HFFc6 (cell line): ENCODE results near the gene MEIOC. TPM values are rescaled to one million over a fixed set of nuclear protein-coding genes. Genes with fewer than 3 reads are reported as not detected.
"Not testable (repeated sequence)": the region's sequence is repeated elsewhere in the genome, so short reads cannot be mapped to it uniquely, and the experiment has no call there.

ENCODE experiments used
- DNase-seq: peaks from one replicate; pipeline ENCODE4 v3.0.0-alpha.2; 2018
- H3K27ac Mint-ChIP-seq: 2 replicates; pipeline ENCODE4 v1.8.0; 2020; ENCODE audit warnings: mild to moderate bottlenecking, mixed read lengths
- H3K27me3 Mint-ChIP-seq: 2 replicates; pipeline ENCODE4 v1.8.0; 2021; ENCODE audit warnings: mild to moderate bottlenecking, moderate library complexity, mixed read lengths; ENCODE audit not compliant: insufficient read depth
- H3K36me3 Mint-ChIP-seq: 2 replicates; pipeline ENCODE4 v1.8.0; 2021; ENCODE audit warnings: low read depth, mixed read lengths
- H3K4me1 Mint-ChIP-seq: 2 replicates; pipeline ENCODE4 v1.8.0; 2020; ENCODE audit warnings: low read depth, mixed read lengths
- H3K4me3 Mint-ChIP-seq: 2 replicates; pipeline ENCODE4 v1.8.0; 2020; ENCODE audit warnings: mild to moderate bottlenecking, moderate library complexity, mixed read lengths
- H3K9me3 Mint-ChIP-seq: 2 replicates; pipeline ENCODE4 v1.8.0; 2020; ENCODE audit warnings: mild to moderate bottlenecking, mixed read lengths
- CTCF ChIP-seq: fragments of 200-600 bp; sonication (generic); IDR thresholded peaks from 2 replicates; pipeline ENCODE4 v1.5.0; 2021; ENCODE audit warnings: antibody characterized with exemption, mild to moderate bottlenecking
- total RNA-seq, 6 experiments: library from RNA; stranded (reverse); fragmentation: NEBNext Ultra II Directional; extraction: Animal tissue kit (Norgen Biotek cat#: 25700); gene quantifications; 2 replicates in 1 of 6; 3 replicates in 5 of 6; pipeline ENCODE4 v1.2.3, GENCODE V29; 2021

MEIOC gene
- total RNA-seq, 6 experiments from 2014 or later, result 0.09 to 0.14 TPM; not detected in 4

DNA sequence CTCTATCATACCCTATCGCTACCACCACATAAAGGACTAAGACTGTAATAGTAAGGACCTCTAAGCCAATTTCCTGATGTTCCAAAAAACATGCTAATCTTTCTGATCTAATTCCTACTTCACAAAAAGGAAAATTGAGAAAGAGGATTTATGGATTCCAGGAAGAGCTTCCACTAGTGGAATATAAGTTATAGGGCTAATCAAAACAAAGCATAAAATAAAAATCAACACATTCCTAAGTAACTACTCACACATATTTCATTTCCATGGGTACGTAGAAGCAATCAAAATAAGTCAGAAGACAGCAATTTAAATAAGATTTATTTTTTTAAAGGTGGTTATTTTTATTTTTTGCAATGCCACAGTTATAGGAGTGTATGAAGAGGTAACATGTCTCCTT is 20.9 kb downstream of the MEIOC start:
- H3K27ac Mint-ChIP-seq, result peak overlapping the region; percentile 64
- peak; percentile 51 for DNase-seq
- no peaks in the 10 kb centered on the region for H3K9me3 Mint-ChIP-seq
- TF ChIP-seq CTCF, result no peak
- H3K36me3 Mint-ChIP-seq, result peaks cover 4% of the 10 kb centered on the region; the same call in 1 of the 2 replicates
- no peaks in the 10 kb centered on the region; the same call in 1 of the 2 replicates for H3K27me3 Mint-ChIP-seq
- peak overlapping the region; percentile 32; the same call in 1 of the 2 replicates for H3K4me3 Mint-ChIP-seq
- H3K4me1 Mint-ChIP-seq, result peaks cover 35% of the 10 kb centered on the region

DNA sequence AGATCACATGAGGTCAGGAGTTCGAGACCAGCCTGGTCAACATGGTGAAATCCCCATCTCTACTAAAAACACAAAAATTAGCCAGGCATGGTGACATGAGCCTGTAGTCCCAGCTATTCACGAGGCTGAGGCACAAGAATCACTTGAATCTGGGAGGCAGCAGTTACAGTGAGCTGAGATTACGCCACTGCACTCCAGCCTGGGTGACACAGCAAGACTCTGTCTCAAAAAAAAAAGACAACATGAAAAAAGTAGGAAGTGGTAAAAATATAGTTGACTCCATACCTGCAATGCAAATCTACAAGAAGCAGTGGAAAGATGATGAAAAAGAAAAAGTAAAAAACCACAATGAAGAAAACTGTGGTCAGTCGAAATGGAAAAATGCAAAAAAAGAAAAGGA is 27.0 kb downstream of the MEIOC start:
- DNase-seq, H3K4me3 Mint-ChIP-seq, H3K4me1 Mint-ChIP-seq, H3K27me3 Mint-ChIP-seq, H3K27ac Mint-ChIP-seq, H3K9me3 Mint-ChIP-seq: not testable (repeated sequence)
- peaks cover 16% of the 10 kb centered on the region for H3K36me3 Mint-ChIP-seq

DNA sequence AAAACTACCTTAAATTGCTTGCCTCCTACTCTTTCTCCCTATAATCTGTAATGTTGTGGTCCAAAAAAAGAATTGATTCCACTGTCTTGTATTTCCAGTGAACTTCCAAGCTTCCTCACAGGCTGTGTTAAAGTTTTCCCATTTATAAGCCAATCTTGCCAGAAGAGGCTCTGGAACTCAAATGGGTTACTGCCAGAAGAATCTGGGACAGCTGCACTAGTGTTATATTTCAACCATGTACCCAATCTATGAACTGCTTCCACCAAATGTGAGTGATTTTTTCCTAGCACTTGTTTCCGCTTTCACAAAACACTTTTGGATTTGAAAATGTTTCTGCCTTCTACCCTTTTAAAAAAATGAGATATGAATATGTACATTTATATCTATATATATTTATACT is 31.5 kb downstream of the MEIOC start:
- Mint-ChIP-seq H3K4me1 (peaks cover 17% of the 10 kb centered on the region), H3K27me3 (no peaks in the 10 kb centered on the region), H3K27ac (no peak overlapping the region), H3K9me3 (no peaks in the 10 kb centered on the region), H3K4me3 (no peak overlapping the region), H3K36me3 (peaks cover 11% of the 10 kb centered on the region)
- no peak for TF ChIP-seq CTCF
- DNase-seq, result no peak

DNA sequence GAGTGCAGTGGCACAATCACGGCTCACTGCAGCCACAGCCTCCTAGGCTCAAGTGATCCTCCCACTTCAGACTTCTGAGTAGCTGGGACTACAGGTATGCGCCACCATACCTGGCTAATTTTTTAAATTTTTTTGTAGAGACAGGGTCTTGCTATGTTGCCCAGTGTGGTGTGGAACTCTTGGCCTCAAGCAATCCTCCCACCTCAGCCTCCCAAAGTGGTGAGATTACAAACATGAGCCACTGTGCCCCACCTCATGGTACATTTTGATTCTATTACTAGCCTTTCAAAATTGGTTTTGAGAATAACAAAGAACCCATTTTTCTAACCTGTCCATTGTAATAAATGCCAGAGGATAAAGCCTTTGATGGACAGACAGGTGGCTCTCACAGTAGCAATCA is 31.9 kb downstream of the MEIOC start:
- Mint-ChIP-seq H3K9me3 (no peaks in the 10 kb centered on the region), H3K4me3 (peak overlapping the region; percentile 98), H3K36me3 (peaks cover 11% of the 10 kb centered on the region), H3K27me3 (no peaks in the 10 kb centered on the region), H3K27ac (0 out of 2 replicates have a peak overlapping the region, but pooled peaks have one; percentile 98), H3K4me1 (peaks cover 17% of the 10 kb centered on the region)
- no peak for DNase-seq
- TF ChIP-seq CTCF, result no peak

DNA sequence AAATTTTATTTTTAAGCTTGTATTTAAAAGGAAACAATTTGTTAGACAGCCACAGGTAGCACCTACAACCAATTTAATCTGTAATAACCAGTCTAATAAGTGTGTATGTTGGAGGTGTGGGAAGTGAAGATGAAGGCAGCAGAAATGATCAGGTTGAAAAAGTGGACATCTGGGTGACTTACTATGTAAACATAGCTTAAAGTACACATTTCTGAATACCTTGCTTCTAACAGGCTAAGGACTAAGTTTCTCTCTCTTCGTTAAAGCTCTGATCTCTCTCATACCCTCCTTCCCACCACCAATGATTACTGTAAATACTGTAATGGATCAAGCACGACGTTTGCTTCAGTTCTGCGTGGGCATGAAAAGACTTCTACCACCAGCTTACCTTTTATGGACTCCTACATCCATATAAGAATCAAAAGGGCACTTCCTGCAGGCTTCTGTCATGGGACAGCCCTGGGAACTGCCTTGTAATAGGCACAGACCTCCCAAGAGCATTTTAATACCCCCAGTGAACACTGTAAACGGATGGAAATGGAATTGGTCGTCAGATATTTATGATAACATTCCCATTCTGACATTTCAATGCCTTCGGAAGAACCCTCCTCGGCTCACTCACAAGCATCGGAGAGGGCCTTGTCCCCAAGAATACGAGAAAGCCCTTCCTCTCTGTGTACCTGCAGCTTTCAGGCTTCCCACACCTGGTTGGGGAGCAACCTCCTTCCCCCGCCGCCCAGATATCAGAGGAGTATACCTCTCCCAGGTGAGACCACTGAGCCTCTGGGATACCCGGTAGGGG is 32.6 kb downstream of the MEIOC start:
- no peaks in the 10 kb centered on the region for H3K9me3 Mint-ChIP-seq
- H3K4me1 Mint-ChIP-seq, result peaks cover 17% of the 10 kb centered on the region
- H3K4me3 Mint-ChIP-seq, result peak overlapping the region; percentile 98
- H3K27me3 Mint-ChIP-seq, result no peaks in the 10 kb centered on the region
- peaks cover 4% of the 10 kb centered on the region; the same call in 1 of the 2 replicates for H3K36me3 Mint-ChIP-seq
- peak overlapping the region; percentile 98 for H3K27ac Mint-ChIP-seq
- TF ChIP-seq CTCF, result no peak
- DNase-seq, result no peak

GRCh38 chr17:44689477-44690217 is 33.4 kb downstream of the MEIOC start, which contains the start of gene CCDC43:
Gene CCDC43 (minus strand): TSS chr17:44689776. CDS start chr17:44689753, 23 bp downstream.
- H3K27ac Mint-ChIP-seq, result peak within 1 kb of the TSS; percentile 98
- DNase-seq, result peak; percentile 95
- H3K36me3 Mint-ChIP-seq, result no peaks in the 10 kb centered on the region; the same call in 1 of the 2 replicates
- no peaks in the 10 kb centered on the region for H3K27me3 Mint-ChIP-seq
- H3K4me3 Mint-ChIP-seq, result peak within 1 kb of the TSS; percentile 98
- TF ChIP-seq CTCF, result no peak
- no peaks in the 10 kb centered on the region for H3K9me3 Mint-ChIP-seq
- H3K4me1 Mint-ChIP-seq, result peaks cover 17% of the 10 kb centered on the region
